Fibroblast of lung (primary cell): ENCODE data around the gene STON1. TPM values are rescaled to one million over a fixed set of nuclear protein-coding genes. Genes with fewer than 3 reads are reported as not detected.
"Not testable (repeated sequence)": the region's sequence is repeated elsewhere in the genome, so short reads cannot be mapped to it uniquely, and the experiment has no call there.

ENCODE experiments used
- DNase-seq, 2 donors: peaks; one replicate each; pipeline versions ENCODE4 v3.0.0 to v3.0.0-alpha.2; 2010; ENCODE audit warnings: low read depth in 2 of 2
- H2AFZ ChIP-seq: 2 replicates; pipeline ENCODE4 v1.5.1; 2012; ENCODE audit warnings: low read length, control low read depth, inconsistent platforms
- H3K27ac ChIP-seq: 2 replicates; pipeline ENCODE4 v1.5.1; 2011; ENCODE audit warnings: low read length, control low read depth; ENCODE audit not compliant: insufficient read depth
- H3K27me3 ChIP-seq: 2 replicates; pipeline ENCODE4 v1.5.1; 2011; ENCODE audit warnings: mild to moderate bottlenecking, low read length; ENCODE audit not compliant: control insufficient read depth, insufficient read depth
- H3K36me3 ChIP-seq: 2 replicates; pipeline ENCODE4 v1.5.1; 2011; ENCODE audit warnings: low read length; ENCODE audit not compliant: control insufficient read depth, insufficient read depth
- H3K4me1 ChIP-seq: 2 replicates; pipeline ENCODE4 v1.5.1; 2011; ENCODE audit warnings: low read length; ENCODE audit not compliant: control insufficient read depth, insufficient read depth; ENCODE audit errors: extremely low read depth
- H3K4me2 ChIP-seq: 2 replicates; pipeline ENCODE4 v1.5.1; 2011; ENCODE audit warnings: low read length, control low read depth; ENCODE audit not compliant: insufficient read depth; ENCODE audit errors: extremely low read depth
- H3K4me3 ChIP-seq, 4 experiments: fragments of 200-600 bp in 1 of 4; sonication (generic) in 1 of 4; replicated peaks in 1 of 4; 2 replicates each; pipeline ENCODE4 v1.5.1; 2011 to 2016; ENCODE audit warnings: low read length in 4 of 4, low read depth in 3 of 4, mild to moderate bottlenecking in 3 of 4, control low read depth in 2 of 4, inconsistent platforms in 1 of 4, mixed read lengths in 1 of 4; ENCODE audit not compliant: insufficient read depth in 1 of 4; ENCODE audit errors: control extremely low read depth in 1 of 4
- H3K79me2 ChIP-seq: 2 replicates; pipeline ENCODE4 v1.5.1; 2012; ENCODE audit warnings: mild to moderate bottlenecking, low read length, inconsistent platforms; ENCODE audit not compliant: control insufficient read depth, insufficient read depth
- H3K9ac ChIP-seq: 2 replicates; pipeline ENCODE4 v1.5.1; 2011; ENCODE audit warnings: mild to moderate bottlenecking, low read length, control low read depth; ENCODE audit not compliant: insufficient read depth
- H3K9me3 ChIP-seq: 2 replicates; pipeline ENCODE4 v1.5.1; 2012; ENCODE audit warnings: low read depth, low read length; ENCODE audit not compliant: control insufficient read depth, insufficient read depth
- H4K20me1 ChIP-seq: 2 replicates; pipeline ENCODE4 v1.5.1; 2011; ENCODE audit warnings: low read length; ENCODE audit not compliant: control insufficient read depth, insufficient read depth; ENCODE audit errors: extremely low read depth
- EZH2 ChIP-seq: IDR thresholded peaks from 2 replicates; pipeline ENCODE4 v1.5.1; 2012; ENCODE audit warnings: low read length, control low read depth, mild to moderate bottlenecking; ENCODE audit errors: missing control alignments
- polyA plus RNA-seq, 2 donors: library from polyadenylated mRNA; depleted of rRNA in 1 of 2; stranded (reverse) in 1 of 2; unstranded in 1 of 2; fragments of >200 nt; gene quantifications; 2 replicates each; pipeline ENCODE4 v1.2.1, GENCODE V29; 2011 to 2012; ENCODE audit warnings: missing spikeins in 1 of 2
- total RNA-seq: library from RNA; depleted of rRNA; stranded (reverse); fragments of >200 nt; gene quantifications from 2 replicates; pipeline ENCODE4 v1.2.1, GENCODE V29; 2014
- TF ChIP-seq, protein P1 (sequence below), 2 donors: IDR thresholded peaks in 1 of 2; conservative IDR thresholded peaks in 1 of 2; 1 replicate in 1 of 2; 2 replicates in 1 of 2; pipeline ENCODE4 v1.5.1; 2011 to 2012; ENCODE audit warnings: low read length in 2 of 2, control low read depth in 1 of 2, inconsistent platforms in 1 of 2, low read depth in 1 of 2, mild to moderate bottlenecking in 1 of 2

STON1 gene
- total and polyA plus RNA-seq, 2 donors (not counting 1 experiment from before 2014, with no cell fraction given), result 11.3 to 16.7 TPM

DNA sequence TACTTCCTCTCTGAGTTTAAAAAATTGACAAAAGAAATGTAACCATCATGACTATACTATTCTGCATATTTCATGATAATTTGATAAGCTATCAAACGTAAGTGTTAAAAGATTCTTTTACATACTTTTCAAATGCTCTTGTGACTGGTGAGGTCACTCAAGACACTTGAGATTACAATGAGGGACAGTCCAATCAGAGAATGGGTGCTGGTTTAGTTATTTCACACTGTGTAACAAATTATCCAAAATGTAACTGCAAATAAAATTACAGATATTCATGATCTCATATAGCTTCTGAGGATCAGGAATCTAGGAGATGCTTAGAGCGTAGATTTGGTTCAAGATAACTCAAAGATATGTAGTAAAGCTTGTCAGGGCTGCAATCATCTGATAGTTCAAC is 83.3 kb downstream of the STON1 start:
- no peak overlapping the region for H3K27ac ChIP-seq

DNA sequence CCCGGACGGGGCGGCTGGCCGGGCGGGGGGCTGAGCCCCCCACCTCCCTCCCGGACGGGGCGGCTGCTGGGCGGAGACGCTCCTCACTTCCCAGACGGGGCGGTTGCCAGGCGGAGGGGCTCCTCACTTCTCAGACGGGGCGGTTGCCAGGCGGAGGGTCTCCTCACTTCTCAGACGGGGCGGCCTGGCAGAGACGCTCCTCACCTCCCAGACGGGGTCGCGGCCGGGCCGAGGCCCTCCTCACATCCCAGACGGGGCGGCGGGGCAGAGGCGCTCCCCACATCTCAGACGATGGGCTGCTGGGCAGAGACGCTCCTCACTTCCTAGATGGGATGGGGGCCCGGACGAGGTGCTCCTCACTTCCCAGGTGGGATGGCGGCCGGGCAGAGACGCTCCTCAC is 84.6 kb downstream of the STON1 start:
- not testable (repeated sequence) for H3K4me1 ChIP-seq, H3K27ac ChIP-seq, H3K27me3 ChIP-seq, H3K4me3 ChIP-seq, H3K4me2 ChIP-seq, H3K9me3 ChIP-seq, H3K36me3 ChIP-seq, H3K9ac ChIP-seq, DNase-seq, H2AFZ ChIP-seq, H3K79me2 ChIP-seq, H4K20me1 ChIP-seq

More for the DNA sequence above, 83.3 kb downstream of the STON1 start:
- H3K4me3 ChIP-seq, result no peak overlapping the region
- H3K9me3 ChIP-seq, result no peaks in the 10 kb centered on the region
- H3K9ac ChIP-seq, result no peak overlapping the region
- TF ChIP-seq, protein P1, sequence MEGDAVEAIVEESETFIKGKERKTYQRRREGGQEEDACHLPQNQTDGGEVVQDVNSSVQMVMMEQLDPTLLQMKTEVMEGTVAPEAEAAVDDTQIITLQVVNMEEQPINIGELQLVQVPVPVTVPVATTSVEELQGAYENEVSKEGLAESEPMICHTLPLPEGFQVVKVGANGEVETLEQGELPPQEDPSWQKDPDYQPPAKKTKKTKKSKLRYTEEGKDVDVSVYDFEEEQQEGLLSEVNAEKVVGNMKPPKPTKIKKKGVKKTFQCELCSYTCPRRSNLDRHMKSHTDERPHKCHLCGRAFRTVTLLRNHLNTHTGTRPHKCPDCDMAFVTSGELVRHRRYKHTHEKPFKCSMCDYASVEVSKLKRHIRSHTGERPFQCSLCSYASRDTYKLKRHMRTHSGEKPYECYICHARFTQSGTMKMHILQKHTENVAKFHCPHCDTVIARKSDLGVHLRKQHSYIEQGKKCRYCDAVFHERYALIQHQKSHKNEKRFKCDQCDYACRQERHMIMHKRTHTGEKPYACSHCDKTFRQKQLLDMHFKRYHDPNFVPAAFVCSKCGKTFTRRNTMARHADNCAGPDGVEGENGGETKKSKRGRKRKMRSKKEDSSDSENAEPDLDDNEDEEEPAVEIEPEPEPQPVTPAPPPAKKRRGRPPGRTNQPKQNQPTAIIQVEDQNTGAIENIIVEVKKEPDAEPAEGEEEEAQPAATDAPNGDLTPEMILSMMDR (conservative IDR thresholded peaks at IDR 0.05 in 1 of 2, IDR thresholded peaks at IDR 0.05 in 1 of 2; ENCODE audit: low read depth in 1 of 2, low read length in 2 of 2), result no peak
- no peak for TF ChIP-seq EZH2
- no peak overlapping the region for H3K4me2 ChIP-seq
- no peaks in the 10 kb centered on the region for H3K36me3 ChIP-seq
- H4K20me1 ChIP-seq, result no peaks in the 10 kb centered on the region
- DNase-seq, result no peak
- no peaks in the 10 kb centered on the region for H3K27me3 ChIP-seq
- H3K4me1 ChIP-seq, result no peaks in the 10 kb centered on the region
- H2AFZ ChIP-seq, result no peak overlapping the region
- no peaks in the 10 kb centered on the region for H3K79me2 ChIP-seq

DNA sequence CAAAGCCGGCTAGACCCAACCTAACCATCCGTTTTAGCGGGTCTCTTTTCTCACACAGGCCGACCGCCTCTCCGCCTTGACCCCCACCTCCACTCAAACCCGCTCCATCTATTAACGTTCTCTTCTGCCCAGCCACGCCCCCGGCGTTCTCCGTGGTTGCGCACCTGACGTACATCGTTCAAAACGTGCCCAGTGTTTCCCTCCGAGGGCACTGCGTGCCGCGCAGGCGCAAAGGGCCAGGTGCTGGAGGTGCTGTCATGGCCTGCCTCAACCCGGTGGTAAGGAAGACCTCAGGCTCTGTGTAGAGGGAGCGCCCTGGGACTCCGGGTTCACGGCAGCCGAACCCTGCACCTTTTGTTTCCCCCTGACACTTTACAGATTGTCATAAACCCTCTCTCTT is 87.7 kb downstream of the STON1 start, which contains the start of gene GTF2A1L:
Gene GTF2A1L (plus strand): TSS at position 239 of the 400 bp plus-strand sequence. CDS start 19 bp downstream, at position 258.
- no peak within 1 kb of the TSS for H2AFZ ChIP-seq
- H3K4me2 ChIP-seq, result no peak within 1 kb of the TSS
- no peak for DNase-seq
- no peaks in the 10 kb centered on the region for H3K36me3 ChIP-seq
- no peak within 1 kb of the TSS for H3K9ac ChIP-seq
- H3K27me3 ChIP-seq, result no peaks in the 10 kb centered on the region
- TF ChIP-seq, protein P1 (conservative IDR thresholded peaks at IDR 0.05 in 1 of 2, IDR thresholded peaks at IDR 0.05 in 1 of 2; ENCODE audit: low read depth in 1 of 2, low read length in 2 of 2), result no peak
- TF ChIP-seq EZH2, result no peak
- H3K27ac ChIP-seq, result no peak within 1 kb of the TSS
- H4K20me1 ChIP-seq, result no peaks in the 10 kb centered on the region
- H3K4me1 ChIP-seq, result no peaks in the 10 kb centered on the region
- no peaks in the 10 kb centered on the region for H3K9me3 ChIP-seq
- no peaks in the 10 kb centered on the region for H3K79me2 ChIP-seq
- no peak within 1 kb of the TSS for H3K4me3 ChIP-seq
